HCT116 (cell line): ENCODE measurements around the gene CCL8. TPM values are rescaled to one million over a fixed set of nuclear protein-coding genes. Genes with fewer than 3 reads are reported as not detected.

Experiments used
- ATAC-seq: fragments of 200-7000 bp; cut with Tn5 transposase; 2 replicates; pipeline ENCODE4 v1.9.1; 2020; ENCODE audit warnings: mild to moderate bottlenecking, moderate library complexity
- BruUV-seq: library from RNA; stranded (reverse); fragments of 400-500 nt; replicated peaks from 2 replicates; lab custom pipeline; 2021; lab: Mats Ljungman, UMichigan
- CTCF ChIA-PET: fragments of 300-600 bp; sonication (Branson Sonifier 250); formaldehyde crosslinking; loops from one replicate; lab custom pipeline; 2021; ENCODE audit warnings: antibody characterized with exemption; lab: Charles Lee
- POLR2A ChIA-PET: fragments of 300-600, 350-600 bp; sonication (Branson Sonifier 250); formaldehyde crosslinking; loops from one replicate; lab custom pipeline; 2021; ENCODE audit warnings: antibody characterized with exemption; lab: Charles Lee
- RAD21 ChIA-PET, 2 experiments: fragments of 300-600 bp; sonication (Branson Sonifier 250); formaldehyde crosslinking; loops; one replicate each; lab custom pipeline; 2023; ENCODE audit warnings: low total read pairs in 2 of 2; ENCODE audit not compliant: uncharacterized antibody in 2 of 2, unreplicated experiment in 2 of 2, low non-redundant PET in 1 of 2; lab: Charles Lee
- DNase-seq: peaks from one replicate; pipeline ENCODE4 v3.0.0-alpha.2; 2010; ENCODE audit warnings: low read depth, low spot score
- H2AFZ ChIP-seq: fragments of 200-600 bp; shearing (Covaris generic), sonication (generic); 2 replicates; pipeline ENCODE4 v1.6.1; 2017; ENCODE audit warnings: low read depth, mixed run types, mixed read lengths, antibody characterized with exemption, low read length; ENCODE audit not compliant: poor library complexity, severe bottlenecking
- H3K27ac ChIP-seq: 2 replicates; pipeline ENCODE4 v1.5.1; 2012; ENCODE audit warnings: low read depth, low read length
- H3K27me3 ChIP-seq: fragments of 200-600 bp; sonication (generic); 2 replicates; pipeline ENCODE4 v1.6.1; 2016; ENCODE audit warnings: mixed run types, low read length, mixed read lengths; ENCODE audit not compliant: insufficient read depth
- H3K36me3 ChIP-seq, 2 experiments: fragments of 200-500 bp in 1 of 2; fragments of 200-600 bp in 1 of 2; sonication (Bioruptor generic) in 1 of 2; sonication (generic) in 1 of 2; 2 replicates each; pipeline versions ENCODE4 v1.5.1 to v1.6.1; 2014 to 2016; ENCODE audit warnings: low read length in 2 of 2, inconsistent platforms in 1 of 2, mixed read lengths in 1 of 2, mixed run types in 1 of 2; ENCODE audit not compliant: insufficient read depth in 2 of 2, control insufficient read depth in 1 of 2
- H3K4me1 ChIP-seq, 2 experiments: fragments of 200-600 bp in 1 of 2; sonication (generic) in 1 of 2; 2 replicates each; pipeline versions ENCODE4 v1.5.1 to v1.6.1; 2012 to 2017; ENCODE audit warnings: low read length in 2 of 2, inconsistent platforms in 1 of 2, mild to moderate bottlenecking in 1 of 2, mixed read lengths in 1 of 2, mixed run types in 1 of 2, moderate library complexity in 1 of 2; ENCODE audit not compliant: insufficient read depth in 2 of 2, control insufficient read depth in 1 of 2
- H3K4me2 ChIP-seq: fragments of 200-600 bp; sonication (generic); 2 replicates; pipeline ENCODE4 v1.6.1; 2017; ENCODE audit warnings: mixed run types, low read length, mixed read lengths
- H3K4me3 ChIP-seq, 2 experiments: fragments of 200-600 bp in 1 of 2; sonication (generic) in 1 of 2; replicated peaks in 1 of 2; 2 replicates each; pipeline ENCODE4 v1.5.1; 2011 to 2016; ENCODE audit warnings: low read length in 2 of 2, control low read depth in 1 of 2, low read depth in 1 of 2, mild to moderate bottlenecking in 1 of 2, mixed read lengths in 1 of 2, mixed run types in 1 of 2
- H3K79me2 ChIP-seq: fragments of 200-600 bp; sonication (generic); 2 replicates; pipeline ENCODE4 v1.6.1; 2017; ENCODE audit warnings: mild to moderate bottlenecking, mixed run types, low read length, moderate library complexity, mixed read lengths; ENCODE audit not compliant: insufficient read depth
- H3K9ac ChIP-seq: fragments of 200-600 bp; sonication (generic); 2 replicates; pipeline ENCODE4 v1.6.1; 2016; ENCODE audit warnings: low read length, mixed read lengths
- H3K9me2 ChIP-seq: fragments of 200-600 bp; sonication (generic), shearing (Covaris generic); 2 replicates; pipeline ENCODE4 v1.6.1; 2017; ENCODE audit warnings: mixed run types, mild to moderate bottlenecking, moderate library complexity; ENCODE audit not compliant: insufficient read depth
- H3K9me3 ChIP-seq, 2 experiments: fragments of 200-500 bp in 1 of 2; fragments of 200-600 bp in 1 of 2; sonication (Bioruptor generic) in 1 of 2; sonication (generic) in 1 of 2; 2 replicates each; pipeline ENCODE4 v1.6.1; 2014 to 2017; ENCODE audit warnings: low read length in 2 of 2, mixed read lengths in 2 of 2, inconsistent platforms in 1 of 2, low read depth in 1 of 2, mild to moderate bottlenecking in 1 of 2, mixed run types in 1 of 2, moderate library complexity in 1 of 2; ENCODE audit not compliant: control insufficient read depth in 1 of 2, insufficient read depth in 1 of 2
- H4K20me1 ChIP-seq: fragments of 200-600 bp; sonication (generic), shearing (Covaris generic); 2 replicates; pipeline ENCODE4 v1.6.1; 2017; ENCODE audit warnings: mixed run types, mild to moderate bottlenecking, moderate library complexity; ENCODE audit not compliant: insufficient read depth
- ATF3 ChIP-seq: IDR thresholded peaks from 2 replicates; pipeline ENCODE4 v1.6.1; 2012
- CBX3 ChIP-seq: IDR thresholded peaks from 2 replicates; pipeline ENCODE4 v1.6.1; 2012; ENCODE audit warnings: low read depth
- CEBPB ChIP-seq: IDR thresholded peaks from 2 replicates; pipeline ENCODE4 v1.6.1; 2012; ENCODE audit warnings: low read depth
- ELF1 ChIP-seq: IDR thresholded peaks from 2 replicates; pipeline ENCODE4 v1.6.1; 2012; ENCODE audit warnings: low read depth, borderline replicate concordance
- EZH2 ChIP-seq: fragments of 200-600 bp; sonication (generic); IDR thresholded peaks from 2 replicates; pipeline ENCODE4 v1.6.1; 2017; ENCODE audit warnings: antibody characterized with exemption, mixed run types
- EZH2phosphoT487 ChIP-seq: fragments of 200-600 bp; IDR thresholded peaks from 2 replicates; pipeline ENCODE4 v1.6.1; 2018; ENCODE audit warnings: antibody characterized with exemption, borderline replicate concordance
- FOSL1 ChIP-seq: IDR thresholded peaks from 2 replicates; pipeline ENCODE4 v1.6.1; 2012; ENCODE audit warnings: low read depth
- JUND ChIP-seq: IDR thresholded peaks from 2 replicates; pipeline ENCODE4 v1.6.1; 2012
- MAX ChIP-seq: IDR thresholded peaks from 2 replicates; pipeline ENCODE4 v1.6.1; 2012
- POLR2A ChIP-seq: IDR thresholded peaks from 2 replicates; pipeline ENCODE4 v1.7.0; 2011; ENCODE audit warnings: borderline replicate concordance; ENCODE audit not compliant: insufficient read depth, insufficient read length; ENCODE audit errors: extremely low read depth
- RAD21 ChIP-seq: IDR thresholded peaks from 2 replicates; pipeline ENCODE4 v1.6.1; 2012; ENCODE audit warnings: low read depth, mild to moderate bottlenecking
- SP1 ChIP-seq: IDR thresholded peaks from 2 replicates; pipeline ENCODE4 v1.6.1; 2012; ENCODE audit warnings: low read depth
- TCF7L2 ChIP-seq: IDR thresholded peaks from 2 replicates; pipeline ENCODE4 v1.7.0; 2011; ENCODE audit warnings: borderline replicate concordance, inconsistent platforms; ENCODE audit not compliant: insufficient read depth, insufficient read length; ENCODE audit errors: extremely low read depth
- YY1 ChIP-seq: IDR thresholded peaks from 2 replicates; pipeline ENCODE4 v1.6.1; 2011; ENCODE audit warnings: low read length, low read depth, moderate library complexity, mild to moderate bottlenecking; ENCODE audit not compliant: insufficient replicate concordance; ENCODE audit errors: extremely low read depth
- ZFX ChIP-seq: fragments of 450-650 bp; IDR thresholded peaks from 2 replicates; pipeline ENCODE4 v1.6.1; 2017
- intact Hi-C: fragments of 100-400 bp; cut with micrococcal nuclease; formaldehyde crosslinking; loops from 2 replicates; pipeline ENCODE4 v1.10.0; 2022
- total RNA-seq: library from RNA; stranded (reverse); gene quantifications from one replicate; pipeline ENCODE4 v1.2.1, GENCODE V29; 2021; ENCODE audit not compliant: unreplicated experiment

Gene CCL8
- total RNA-seq, 1 experiment from 2014 or later: not detected

DNA sequence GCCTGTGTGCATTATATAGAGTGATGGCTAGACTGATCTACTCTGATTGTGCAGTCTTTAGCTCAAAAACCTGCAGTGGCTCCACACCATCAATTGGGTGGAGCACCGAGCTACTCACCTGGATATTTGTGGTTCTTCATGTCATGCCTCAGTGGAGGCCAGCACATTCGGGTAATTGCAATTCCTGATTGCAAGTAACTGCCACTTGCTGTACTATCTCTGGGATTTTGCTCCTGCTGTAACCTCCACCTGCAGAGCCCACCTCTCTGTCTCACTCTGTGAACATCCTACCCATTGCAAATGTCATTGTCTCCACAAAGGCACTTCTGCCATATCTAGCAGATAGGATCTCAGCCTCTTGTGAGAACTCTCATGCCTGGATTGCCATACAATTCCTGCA, 45.5 kb downstream of the CCL8 start:
- CTCF ChIA-PET: no interaction called here
- BruUV-seq: no TSS peak

GRCh38 chr17:34365340-34365739, 46.1 kb downstream of the CCL8 start:
- Histone ChIP-seq H2AFZ (no peak overlapping the region), H3K4me1 (no peaks in the 10 kb centered on the region), H3K4me2 (no peak overlapping the region), H3K79me2 (no peaks in the 10 kb centered on the region), H3K9me2 (no peaks in the 10 kb centered on the region), H3K27ac (no peak overlapping the region), H3K27me3 (peaks cover 17% of the 10 kb centered on the region; the same call in 1 of the 2 replicates), H3K4me3 (no peak overlapping the region), H3K36me3 (no peaks in the 10 kb centered on the region), H4K20me1 (no peaks in the 10 kb centered on the region), H3K9me3 (no peaks in the 10 kb centered on the region), H3K9ac (no peak overlapping the region)
- BruUV-seq: no TSS peak
- TF ChIP-seq TCF7L2 (no peak), ELF1 (no peak), POLR2A (no peak), SP1 (no peak), MAX (no peak)
- intact Hi-C loops: no loop called here
- ChIA-PET POLR2A (no interaction called here), CTCF (no interaction called here), RAD21 (no interaction called here)
- DNase-seq (no peak), ATAC-seq (no peak)

More for the DNA sequence above, 45.5 kb downstream of the CCL8 start:
- Histone ChIP-seq H2AFZ (no peak overlapping the region), H3K4me3 (no peak overlapping the region), H3K4me1 (no peaks in the 10 kb centered on the region), H3K79me2 (no peaks in the 10 kb centered on the region), H3K4me2 (no peak overlapping the region), H3K27ac (no peak overlapping the region), H3K36me3 (no peaks in the 10 kb centered on the region), H3K9me2 (no peaks in the 10 kb centered on the region), H3K27me3 (peaks cover 17% of the 10 kb centered on the region; the same call in 1 of the 2 replicates), H3K9me3 (no peaks in the 10 kb centered on the region), H3K9ac (no peak overlapping the region), H4K20me1 (no peaks in the 10 kb centered on the region)
- TF ChIP-seq EZH2phosphoT487: no peak
- TF ChIP-seq ZFX: no peak
- no peak for TF ChIP-seq JUND
- TF ChIP-seq TCF7L2: no peak
- TF ChIP-seq RAD21: no peak
- TF ChIP-seq CBX3: no peak
- no peak for TF ChIP-seq EZH2
- no peak for TF ChIP-seq FOSL1
- TF ChIP-seq YY1: no peak
- TF ChIP-seq MAX: no peak
- no peak for TF ChIP-seq ATF3
- no peak for TF ChIP-seq CEBPB
- POLR2A ChIA-PET: no interaction called here
- ATAC-seq (no peak), DNase-seq (no peak)
- intact Hi-C loops: no loop called here
- RAD21 ChIA-PET: no interaction called here
